ENCODE measurements around the gene ZNF488.

ZNF488 gene

DNA sequence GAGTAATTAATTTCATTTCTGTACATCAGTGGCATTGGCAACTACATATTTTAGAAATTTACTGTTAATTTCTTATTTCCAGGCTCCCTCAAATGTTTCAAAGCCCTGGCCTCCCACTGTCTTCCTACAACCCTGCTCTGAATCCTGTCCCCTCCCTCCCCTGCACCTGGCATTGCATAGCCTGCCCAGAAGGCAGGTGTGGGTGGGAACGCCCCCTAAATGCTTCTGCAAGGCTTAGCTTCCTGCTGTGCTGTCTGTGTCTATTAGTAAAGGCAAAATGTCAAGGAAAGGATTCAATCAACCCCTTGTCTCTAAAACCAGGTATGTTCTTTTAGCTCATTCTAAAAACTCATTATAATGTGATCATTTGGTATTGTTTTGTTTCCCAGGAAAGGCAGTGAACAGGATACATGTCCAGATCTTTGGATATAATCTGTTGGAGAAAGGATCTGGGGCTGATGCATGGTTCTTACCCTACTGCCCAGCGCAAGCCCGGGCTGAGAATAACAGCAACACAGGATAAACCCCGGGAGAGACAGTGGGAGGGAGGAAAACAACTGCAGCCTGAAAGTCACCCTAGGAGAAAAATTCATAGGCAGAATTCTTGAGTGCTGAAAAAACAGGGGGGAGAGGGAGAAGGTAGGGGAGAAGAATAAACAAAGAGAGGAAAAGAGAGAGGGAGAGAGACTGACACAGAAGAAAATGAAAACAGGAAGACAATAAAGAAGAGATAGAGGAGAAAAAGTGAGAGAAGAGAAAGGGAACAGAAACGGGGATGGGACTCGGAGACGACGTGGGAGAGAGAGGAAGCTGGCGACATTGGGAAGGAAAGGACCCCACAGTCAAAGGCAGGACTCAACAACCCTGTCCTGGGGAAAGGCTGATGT lies 589 bp downstream of the ZNF488 start:
- DNase-seq (ENCODE audit: low read depth in 4 of 4, low spot score in 1 of 4), result no peak

DNA sequence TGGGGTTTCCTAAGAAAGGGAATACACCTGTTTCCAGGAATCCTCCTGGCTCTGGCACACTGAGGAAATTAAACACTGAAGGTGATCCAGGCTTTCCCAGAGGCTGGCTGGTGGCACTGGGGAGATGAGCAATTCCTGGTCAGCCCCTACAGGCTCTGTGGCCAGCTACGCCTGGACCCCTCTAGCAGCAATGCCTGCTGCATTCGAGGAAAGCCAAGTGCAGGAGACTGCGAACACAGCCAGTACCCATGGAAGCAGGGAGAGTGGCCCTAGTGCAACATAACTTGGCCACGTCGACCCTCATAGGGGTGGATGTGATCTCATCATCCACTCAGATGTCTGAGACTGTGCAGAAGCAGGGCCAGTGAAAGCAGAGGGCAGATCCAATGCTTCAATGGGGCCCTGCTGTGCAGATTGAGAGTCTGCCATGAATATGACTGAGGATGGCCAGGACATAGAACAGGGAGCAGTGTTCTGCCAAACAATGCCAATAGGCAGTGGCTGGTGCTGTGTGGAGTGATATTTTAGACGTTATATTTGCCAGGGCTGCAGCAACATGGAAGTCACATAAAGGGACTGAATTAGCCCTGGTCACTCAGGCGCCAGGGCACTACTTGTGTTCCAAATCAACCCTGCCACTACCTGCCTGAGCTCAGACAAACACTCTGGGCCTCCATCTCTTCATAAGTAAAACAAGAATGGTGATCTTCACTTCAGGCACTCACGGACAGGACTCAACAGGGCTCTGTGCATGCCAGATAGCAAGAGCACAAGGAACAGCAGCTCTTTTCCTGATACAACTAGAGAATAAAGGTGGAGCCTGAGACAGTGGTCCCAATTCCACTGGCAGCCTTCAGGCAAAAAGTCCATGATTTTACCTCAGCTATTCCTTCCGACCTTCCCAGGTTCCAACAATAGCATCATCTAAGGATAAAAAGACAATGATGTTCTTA lies 2.4 kb downstream of the ZNF488 start:
- DNase-seq (ENCODE audit: low read depth in 4 of 4, low spot score in 1 of 4), result no peak

DNA sequence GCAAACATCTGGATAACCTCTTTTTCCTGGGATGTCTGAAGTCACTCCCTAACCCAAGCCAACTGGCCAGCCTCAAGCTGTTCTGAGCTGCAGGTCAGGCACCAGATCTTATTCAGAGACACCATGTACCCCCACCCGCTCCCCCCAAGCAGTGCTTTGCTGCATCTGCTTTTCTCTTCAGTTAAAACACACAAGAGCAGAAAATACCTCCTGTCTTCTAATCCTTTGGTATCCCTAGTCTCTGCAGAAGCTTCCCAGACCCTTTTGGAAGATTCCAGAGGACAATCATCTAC lies 3.0 kb downstream of the ZNF488 start:
- no peak for DNase-seq (ENCODE audit: low read depth in 4 of 4, low spot score in 1 of 4)

DNA sequence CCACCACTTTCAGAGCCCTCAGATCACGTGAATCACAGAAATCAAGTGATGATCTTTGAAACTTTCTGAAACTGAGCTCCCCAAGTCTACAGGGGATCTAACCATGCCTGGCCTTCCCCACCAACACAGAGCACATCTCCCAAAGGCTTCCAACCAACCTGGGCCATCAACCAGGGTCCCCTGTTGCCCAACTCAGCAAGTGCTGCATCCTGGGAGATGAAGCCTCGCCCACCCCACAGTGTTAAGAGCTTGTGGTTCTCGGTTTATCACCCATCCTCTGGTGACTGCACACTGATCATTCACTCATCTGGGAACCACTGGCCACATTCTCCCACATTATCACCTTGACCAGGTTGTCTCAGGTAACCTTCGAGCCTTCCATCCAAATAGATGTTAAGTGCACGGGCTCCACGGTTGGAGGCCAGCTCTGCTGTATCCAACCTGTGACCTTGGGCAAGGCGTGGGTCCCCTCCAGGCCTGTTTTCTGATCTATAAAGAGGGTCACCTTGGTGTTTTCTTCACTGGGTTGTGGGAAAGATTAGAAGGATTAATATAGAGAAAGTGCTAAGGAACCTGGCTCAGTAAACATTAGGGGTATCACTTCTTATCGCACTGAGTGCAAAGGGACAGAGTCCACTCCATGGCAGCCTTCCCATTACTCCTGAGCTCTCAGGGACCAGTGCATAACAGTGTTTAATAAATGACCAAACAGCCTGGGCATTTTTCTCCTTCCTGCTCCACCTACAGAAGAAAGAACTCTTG lies 3.6 kb downstream of the ZNF488 start:
- no peak for DNase-seq (ENCODE audit: low read depth in 4 of 4, low spot score in 1 of 4)

DNA sequence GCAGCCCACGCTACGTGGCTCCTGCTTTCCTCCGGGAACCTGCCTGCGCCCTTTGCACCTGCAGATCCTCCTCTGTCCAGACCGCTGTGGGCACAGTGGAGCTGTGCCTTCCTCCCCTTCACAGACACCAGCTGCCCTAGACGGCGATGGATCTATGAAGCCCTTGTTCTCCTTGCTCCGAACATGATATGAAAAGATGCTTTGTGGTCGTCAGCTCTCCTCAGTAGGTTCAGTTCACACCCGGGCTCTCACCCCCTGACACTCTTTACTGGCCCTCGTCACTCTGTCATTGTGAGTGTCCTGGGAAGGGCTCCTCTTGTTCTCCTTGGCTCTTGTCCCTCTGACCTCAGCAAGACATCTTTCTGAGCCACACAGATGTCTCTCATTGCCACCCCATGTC lies 4.2 kb downstream of the ZNF488 start:
- DNase-seq (ENCODE audit: low read depth in 4 of 4, low spot score in 1 of 4), result no peak

DNA sequence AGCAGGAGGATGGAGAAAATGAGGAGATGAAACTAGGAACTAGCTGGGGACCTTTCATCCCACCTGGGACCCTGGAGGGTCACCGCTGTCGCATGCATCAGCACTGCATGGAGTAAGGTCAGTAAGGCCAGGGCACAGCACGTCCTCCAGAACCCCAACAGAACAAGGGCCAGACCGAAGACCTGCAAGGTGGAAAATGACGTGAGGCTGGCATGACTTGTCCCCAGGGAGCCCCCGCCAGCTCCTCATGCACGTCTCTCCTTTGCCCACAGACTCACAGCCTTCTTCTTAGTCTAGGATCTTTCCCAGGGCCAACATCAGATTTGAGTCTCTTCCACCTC lies 4.7 kb downstream of the ZNF488 start:
- no peak for DNase-seq (ENCODE audit: low read depth in 4 of 4, low spot score in 1 of 4)

DNA sequence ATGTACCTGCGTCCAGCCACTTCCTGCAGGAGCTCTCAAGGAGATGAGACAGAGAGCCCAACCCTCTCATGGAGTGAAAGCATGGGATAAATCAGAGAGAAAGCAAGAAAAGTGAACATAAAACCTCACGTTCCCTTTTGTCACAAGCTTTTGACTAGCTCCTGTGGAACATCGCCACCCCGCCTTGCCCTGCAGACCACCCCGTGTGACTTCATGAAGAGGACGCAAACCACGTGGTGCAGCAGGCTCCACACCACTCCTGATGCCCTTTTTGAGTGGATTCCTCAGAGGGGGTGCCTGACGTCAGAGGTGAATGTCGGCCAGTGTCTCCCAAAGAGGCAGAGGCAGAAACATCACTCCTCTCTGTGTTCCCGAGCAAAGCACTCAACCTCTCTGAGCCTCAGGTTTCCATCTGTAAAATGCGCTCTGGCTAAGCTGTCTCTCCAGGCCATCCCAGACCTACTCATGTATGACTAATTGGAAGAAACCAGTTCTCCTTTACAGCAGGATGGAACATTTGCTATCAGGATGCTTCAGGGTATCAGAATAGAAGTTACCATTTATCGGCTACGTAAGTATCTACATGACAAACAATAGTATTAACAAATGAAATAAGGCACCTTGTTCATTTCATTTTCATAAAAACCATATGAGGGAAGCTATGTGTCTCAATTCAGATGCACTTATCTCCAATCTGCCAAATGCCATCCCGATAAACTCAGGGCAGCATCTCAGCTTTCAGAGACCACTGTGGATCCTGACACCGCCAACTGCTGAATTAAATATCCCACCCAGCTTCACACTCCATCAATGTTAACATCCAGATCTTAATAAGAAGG lies 5.3 kb downstream of the ZNF488 start:
- no peak for DNase-seq (ENCODE audit: low read depth in 4 of 4, low spot score in 1 of 4)

DNA sequence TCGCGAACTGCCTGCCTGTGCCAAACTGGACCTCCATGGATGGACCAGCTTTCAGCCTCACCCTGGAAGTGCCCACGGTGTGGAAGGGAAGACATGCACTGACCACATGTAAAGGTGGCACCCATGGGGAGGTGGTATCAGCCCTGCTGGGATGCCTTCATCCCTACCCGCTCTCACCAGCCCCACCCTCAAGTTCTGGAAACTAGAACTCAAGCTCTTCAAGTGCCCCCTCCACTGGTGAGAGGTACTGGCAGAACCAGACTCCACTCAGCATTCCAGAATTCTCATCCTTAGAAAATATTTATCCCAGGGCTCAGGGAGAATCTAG lies 5.9 kb downstream of the ZNF488 start:
- DNase-seq (ENCODE audit: low read depth in 4 of 4, low spot score in 1 of 4), result no peak

DNA sequence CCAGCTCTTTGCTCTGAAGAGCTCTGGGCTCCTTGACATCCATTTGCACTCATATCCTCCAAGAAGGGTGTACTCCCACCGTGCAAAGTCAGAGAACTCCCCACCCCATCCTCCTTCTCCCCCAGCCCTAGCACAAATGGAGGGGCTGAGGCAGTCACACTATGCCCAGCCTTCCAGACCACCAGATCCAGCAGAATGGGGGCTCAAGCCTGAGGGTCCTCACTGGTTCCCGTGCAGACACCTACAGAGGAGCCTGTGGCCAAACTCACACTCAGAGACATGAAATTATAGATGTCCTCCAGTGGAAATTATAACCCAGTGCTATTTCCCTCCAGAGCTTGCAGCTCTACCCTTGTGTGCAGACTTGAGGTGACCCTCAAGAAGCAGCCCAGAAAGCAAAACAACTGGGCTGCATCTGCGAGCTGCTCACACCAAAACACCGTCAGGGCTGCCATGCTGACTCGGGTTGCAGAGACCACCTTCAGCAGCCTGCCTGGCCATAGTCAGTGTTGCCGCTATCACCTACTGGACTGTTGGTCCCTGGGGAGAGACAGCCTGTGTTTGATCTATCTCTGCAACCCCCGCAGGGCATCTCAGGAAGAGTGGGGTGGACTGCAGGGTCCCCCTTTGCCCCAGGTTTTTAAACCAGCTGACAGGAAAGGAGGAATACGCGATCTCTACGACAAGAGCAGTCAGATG lies 7.4 kb downstream of the ZNF488 start:
- DNase-seq (ENCODE audit: low read depth in 4 of 4, low spot score in 1 of 4), result no peak

DNA sequence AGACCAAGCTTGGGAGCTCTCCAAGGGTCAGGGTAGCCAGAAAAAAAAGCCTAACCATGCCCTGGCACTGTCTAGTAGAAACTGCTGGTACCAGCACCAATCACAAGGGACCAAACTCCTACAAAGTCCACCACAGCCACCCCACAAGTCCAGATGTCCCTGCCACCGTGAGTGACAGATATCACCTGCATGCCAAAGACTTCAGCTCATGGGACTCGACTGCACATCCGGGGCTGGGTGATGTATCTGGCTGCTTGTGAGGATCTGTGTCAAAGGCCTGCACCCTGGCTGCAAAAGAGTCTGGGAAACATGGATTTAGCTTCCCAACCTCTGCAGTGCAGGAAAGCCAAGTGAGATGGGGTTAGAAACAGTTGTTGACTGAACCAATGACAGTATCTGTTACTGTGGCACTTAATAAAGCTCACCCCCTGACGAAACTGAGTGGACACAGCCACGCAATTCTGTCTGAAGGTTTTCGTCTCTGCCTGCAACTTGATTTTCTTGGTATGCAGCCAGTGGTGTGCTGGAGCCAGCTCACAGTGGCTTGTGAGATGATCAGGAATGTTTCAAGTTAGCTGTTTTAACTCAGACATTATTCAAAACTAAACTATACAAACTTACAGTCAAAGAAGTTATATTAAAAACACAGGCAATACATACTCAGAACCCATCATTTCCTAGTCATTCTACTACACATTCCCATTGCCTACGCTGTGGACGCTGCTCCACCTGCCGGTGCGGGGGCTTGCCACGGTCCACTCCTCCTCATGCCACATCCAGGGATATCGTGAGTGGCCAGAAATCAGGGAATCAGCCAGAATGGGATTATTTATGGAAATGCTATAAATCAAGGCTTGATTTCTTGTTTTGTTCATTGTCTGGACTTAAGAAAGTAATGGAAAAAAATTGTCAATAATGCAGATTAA lies 9.2 kb downstream of the ZNF488 start:
- DNase-seq (ENCODE audit: low read depth in 4 of 4, low spot score in 1 of 4), result no peak

DNA sequence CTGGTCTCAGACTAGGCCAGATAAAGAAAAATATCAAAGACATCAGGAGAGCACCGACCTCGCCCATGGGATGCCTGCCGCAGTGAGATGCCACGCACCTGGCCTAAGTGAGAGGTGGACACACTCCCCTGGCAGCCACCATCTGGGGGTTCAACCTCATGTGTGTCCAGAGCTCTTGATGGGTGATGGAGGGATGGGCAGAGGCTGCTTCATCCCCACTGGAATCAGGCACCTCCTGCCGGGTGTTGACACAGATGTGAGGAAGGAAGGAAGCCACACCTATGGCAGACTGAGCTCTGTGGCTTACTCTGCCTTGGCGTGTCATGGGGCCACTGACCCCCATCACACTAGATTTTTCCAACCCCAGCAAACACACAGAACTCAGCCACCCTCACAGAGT lies 11.4 kb downstream of the ZNF488 start:
- DNase-seq (ENCODE audit: low read depth in 4 of 4, low spot score in 1 of 4), result no peak

DNA sequence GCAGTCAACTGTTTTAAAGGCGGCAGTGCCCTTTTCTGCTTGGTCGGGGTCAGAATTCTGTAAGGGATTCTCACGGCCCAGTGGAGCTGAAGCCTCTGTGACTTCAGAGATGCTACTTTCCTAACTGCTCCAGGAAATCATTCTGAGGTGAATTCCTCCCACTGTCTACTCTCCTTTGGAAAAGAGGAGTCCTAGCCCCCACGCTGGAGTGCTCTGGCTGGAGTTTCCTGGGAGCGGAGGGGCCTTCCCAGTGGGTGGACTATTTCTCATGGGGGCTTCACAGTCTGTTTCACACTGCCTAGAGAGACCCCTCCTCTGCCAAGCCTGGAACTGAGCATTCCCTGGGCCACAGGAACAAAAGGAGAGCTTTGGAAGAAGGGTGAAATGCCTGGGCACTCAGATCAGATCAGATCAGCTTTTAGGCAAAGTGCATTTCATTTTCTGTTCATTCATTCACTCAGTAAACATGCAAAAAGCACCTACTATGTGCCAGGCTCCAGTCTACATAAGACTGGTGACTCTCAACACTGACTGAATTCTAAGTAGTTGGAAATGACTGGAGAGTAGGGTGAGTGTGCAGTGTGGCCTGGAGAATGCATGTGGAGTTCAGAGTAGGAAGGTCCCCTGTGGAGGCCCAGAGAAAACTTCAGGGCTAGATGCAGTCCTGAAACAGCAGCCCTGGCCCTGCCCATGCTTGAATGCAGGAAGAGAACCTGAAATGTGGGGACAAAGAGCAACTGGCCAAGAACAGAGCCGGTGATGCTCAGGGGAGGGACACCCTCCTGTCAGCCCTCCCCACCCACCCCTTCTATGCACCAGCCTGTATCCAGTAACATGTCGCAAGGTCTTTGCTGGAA lies 12.2 kb downstream of the ZNF488 start:
- DNase-seq (ENCODE audit: low read depth in 4 of 4, low spot score in 1 of 4), result no peak

DNA sequence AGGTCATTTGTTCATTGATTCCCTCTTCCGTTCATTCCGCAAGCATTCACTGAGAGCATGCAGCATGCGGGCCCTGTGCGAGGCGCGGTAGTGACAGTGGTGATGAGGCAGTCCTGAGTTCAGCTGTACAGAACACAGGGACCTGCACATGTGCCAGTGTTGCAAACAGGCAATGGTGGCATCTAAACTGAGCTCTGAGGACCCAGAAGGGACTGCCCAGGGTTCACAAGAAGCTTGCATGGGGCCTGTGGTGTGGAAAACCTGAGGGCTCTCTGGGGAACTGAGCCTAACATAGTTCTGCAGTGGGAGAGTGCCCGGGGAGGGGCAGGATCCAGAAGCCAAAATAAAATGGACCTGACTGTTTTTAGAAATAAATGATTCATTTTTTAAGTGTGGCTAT lies 13.2 kb downstream of the ZNF488 start:
- DNase-seq (ENCODE audit: low read depth in 4 of 4, low spot score in 1 of 4), result no peak

DNA sequence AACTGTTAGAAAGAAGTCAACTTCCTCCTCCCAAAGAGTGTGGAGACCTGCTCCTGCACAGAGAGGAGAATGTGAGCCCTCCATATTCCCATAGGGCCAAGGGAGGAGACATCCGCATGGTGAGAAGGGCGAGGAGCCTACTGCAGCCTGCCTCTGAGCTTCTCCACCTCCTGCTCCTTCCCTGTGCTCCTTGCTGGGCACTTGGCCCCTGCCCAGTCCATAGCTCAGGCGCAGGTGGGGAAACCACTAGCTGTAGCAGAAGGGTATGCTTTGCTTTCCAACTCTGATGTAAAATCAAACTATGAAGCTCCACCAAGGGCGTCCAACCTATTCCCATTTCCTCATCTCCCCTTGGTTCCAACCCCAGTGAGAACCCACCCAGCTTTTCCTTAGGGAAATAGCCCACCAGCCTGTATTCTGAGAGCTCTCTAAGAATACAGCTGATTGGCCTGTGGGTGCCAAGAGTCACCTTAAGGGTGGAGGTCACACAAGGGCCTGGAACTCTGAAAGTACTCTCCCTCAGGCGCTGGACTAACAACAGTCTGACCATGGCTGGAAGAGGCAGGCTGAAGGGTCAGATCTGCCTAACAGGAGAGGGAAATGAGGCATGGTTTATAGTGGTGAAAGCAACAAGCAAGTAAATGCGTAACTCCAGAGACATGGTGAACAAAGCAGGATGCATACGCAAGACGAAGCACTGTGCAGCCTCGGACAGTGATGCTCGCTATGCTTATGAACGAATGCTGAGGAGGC lies 13.9 kb downstream of the ZNF488 start:
- no peak for DNase-seq (ENCODE audit: low read depth in 4 of 4, low spot score in 1 of 4)

DNA sequence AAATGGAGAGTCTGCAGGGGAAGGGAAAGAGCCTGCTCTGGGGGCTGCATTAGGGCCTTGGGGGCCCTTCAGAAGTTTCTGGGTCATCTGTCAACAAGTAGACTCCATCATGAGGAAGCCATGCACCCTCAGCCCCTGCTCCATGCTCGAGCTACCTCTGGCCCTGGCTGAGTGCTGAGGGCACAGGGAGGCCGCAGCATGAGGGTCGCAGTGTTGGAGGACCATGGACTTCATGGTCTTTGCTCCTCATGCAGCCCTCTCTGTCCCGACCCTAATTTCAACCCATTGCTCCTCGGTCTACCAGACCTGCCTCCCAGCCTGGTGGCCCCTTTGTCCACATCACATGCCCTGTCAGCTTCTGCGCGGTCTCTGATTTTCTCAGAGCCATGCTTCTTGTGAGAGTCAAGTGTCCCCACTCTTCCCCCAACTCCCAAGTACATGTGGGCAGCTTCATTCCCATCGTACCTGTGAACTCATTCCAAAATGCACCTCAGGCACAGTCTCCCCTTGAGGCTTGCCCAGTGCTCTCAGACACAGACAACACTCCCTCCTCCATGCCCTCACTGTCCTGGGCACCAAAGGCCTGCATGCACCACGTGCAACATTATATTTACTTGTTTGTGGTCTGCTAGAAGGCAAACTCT lies 14.7 kb downstream of the ZNF488 start:
- DNase-seq (ENCODE audit: low read depth in 4 of 4, low spot score in 1 of 4), result no peak

DNA sequence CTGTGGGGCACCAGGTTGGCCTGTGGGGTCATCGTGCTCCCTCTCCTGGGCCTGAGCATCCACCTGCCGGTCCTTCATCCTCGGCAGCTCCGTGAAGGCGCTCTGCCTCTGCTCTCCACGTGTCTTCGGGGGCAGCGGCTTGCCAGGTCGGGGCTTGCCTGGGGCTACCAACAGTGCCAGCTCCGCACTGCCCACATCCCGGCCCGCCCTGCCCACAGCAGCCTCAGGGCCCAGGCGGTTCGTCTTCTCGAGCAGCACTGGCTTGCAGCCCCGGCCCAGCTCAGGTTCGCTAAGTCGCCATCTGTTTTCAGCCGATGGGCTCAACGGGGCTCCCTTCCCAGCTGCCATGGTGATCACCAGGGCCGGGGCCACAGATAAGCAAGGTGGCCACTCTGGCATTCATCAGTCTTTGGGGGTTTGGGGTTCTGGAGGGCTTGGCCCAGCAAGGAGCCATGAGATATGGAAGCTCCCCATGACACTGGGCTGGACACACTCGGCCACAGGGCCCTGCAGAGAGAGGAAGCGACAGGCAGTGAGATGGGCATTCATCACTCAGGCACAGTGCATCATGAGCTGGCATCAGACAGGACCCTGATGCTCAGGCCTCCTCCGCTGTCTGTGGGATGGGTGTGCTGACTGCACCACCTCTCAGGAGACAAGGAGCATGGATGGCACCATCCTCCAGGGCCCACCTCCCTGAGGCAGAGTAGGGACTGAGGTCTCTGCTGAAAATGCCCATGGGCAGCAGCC lies 15.5 kb downstream of the ZNF488 start:
- no peak for DNase-seq (ENCODE audit: low read depth in 4 of 4, low spot score in 1 of 4)

Measured in stimulated activated CD4-positive, alpha-beta T cell treated with anti-CD3 and anti-CD28 coated beads, Interleukin-1b, Interleukin-23, amount 100 ng/mL, for 24 hours (primary cell).